ENCODE data around the gene OCA2.

OCA2 gene

GRCh38 chr15:27817258-27817657 is 281.9 kb downstream of the OCA2 start:
- DNase-seq (ENCODE audit: low spot score): no peak

- DNase-seq (ENCODE audit: low spot score): no peak
These were observed 282.3 kb downstream of the OCA2 start for GRCh38 chr15:27816790-27817189.

- DNase-seq (ENCODE audit: low spot score): no peak
These were observed 284.1 kb downstream of the OCA2 start for GRCh38 chr15:27815035-27815434.

- no peak for DNase-seq (ENCODE audit: low spot score)
These were observed 286.0 kb downstream of the OCA2 start for GRCh38 chr15:27813139-27813538.

- no peak for DNase-seq (ENCODE audit: low spot score)
These were observed 290.9 kb downstream of the OCA2 start for GRCh38 chr15:27808182-27808581.

- DNase-seq (ENCODE audit: low spot score): no peak
These were observed 291.8 kb downstream of the OCA2 start for GRCh38 chr15:27807335-27807734.

GRCh38 chr15:27806396-27806795 is 292.7 kb downstream of the OCA2 start:
- no peak for DNase-seq (ENCODE audit: low spot score)

- no peak for DNase-seq (ENCODE audit: low spot score)
These were observed 293.6 kb downstream of the OCA2 start for GRCh38 chr15:27805261-27806220.

GRCh38 chr15:27804569-27805260 is 294.4 kb downstream of the OCA2 start:
- DNase-seq (ENCODE audit: low spot score): no peak

GRCh38 chr15:27798807-27799206 is 300.3 kb downstream of the OCA2 start:
- no peak for DNase-seq (ENCODE audit: low spot score)

- DNase-seq (ENCODE audit: low spot score): no peak
These were observed 301.4 kb downstream of the OCA2 start for GRCh38 chr15:27797765-27798164.

- no peak for DNase-seq (ENCODE audit: low spot score)
These were observed 302.5 kb downstream of the OCA2 start for GRCh38 chr15:27796405-27797320.

- DNase-seq (ENCODE audit: low spot score): no peak
These were observed 306.3 kb downstream of the OCA2 start for GRCh38 chr15:27792756-27793264.

- no peak for DNase-seq (ENCODE audit: low spot score)
These were observed 308.8 kb downstream of the OCA2 start for GRCh38 chr15:27790270-27790669.

- no peak for DNase-seq (ENCODE audit: low spot score)
These were observed 311.2 kb downstream of the OCA2 start for GRCh38 chr15:27787931-27788330.

GRCh38 chr15:27784107-27784506 is 315.0 kb downstream of the OCA2 start:
- DNase-seq (ENCODE audit: low spot score): no peak

- no peak for DNase-seq (ENCODE audit: low spot score)
These were observed 315.4 kb downstream of the OCA2 start for GRCh38 chr15:27783678-27784077.

- DNase-seq (ENCODE audit: low spot score): no peak
These were observed 317.0 kb downstream of the OCA2 start for GRCh38 chr15:27782125-27782524.

GRCh38 chr15:27776501-27776900 is 322.6 kb downstream of the OCA2 start:
- DNase-seq (ENCODE audit: low spot score): no peak

GRCh38 chr15:27774638-27775037 is 324.5 kb downstream of the OCA2 start:
- no peak for DNase-seq (ENCODE audit: low spot score)

GRCh38 chr15:27774191-27774590 is 324.9 kb downstream of the OCA2 start:
- no peak for DNase-seq (ENCODE audit: low spot score)

GRCh38 chr15:27771892-27772291 is 327.2 kb downstream of the OCA2 start:
- DNase-seq (ENCODE audit: low spot score): no peak
